Muscle of arm (tissue), 14 donors: ENCODE results near the gene FFAR1. TPM values are rescaled to one million over a fixed set of nuclear protein-coding genes. Genes with fewer than 3 reads are reported as not detected.

ENCODE experiments used
- DNase-seq: peaks from one replicate; pipeline ENCODE4 v3.0.0-alpha.2; 2013
- long read RNA-seq, 11 donors: transcript quantifications; one replicate each; lab custom pipeline, GENCODE V29; 2026
- polyA plus RNA-seq, 12 donors: library from polyadenylated mRNA; unstranded; fragments of 120-200 nt; gene quantifications; one replicate each; pipeline ENCODE4 v1.2.1, GENCODE V29; 2013; ENCODE audit not compliant: insufficient read length in 12 of 12

FFAR1 gene, protein sequence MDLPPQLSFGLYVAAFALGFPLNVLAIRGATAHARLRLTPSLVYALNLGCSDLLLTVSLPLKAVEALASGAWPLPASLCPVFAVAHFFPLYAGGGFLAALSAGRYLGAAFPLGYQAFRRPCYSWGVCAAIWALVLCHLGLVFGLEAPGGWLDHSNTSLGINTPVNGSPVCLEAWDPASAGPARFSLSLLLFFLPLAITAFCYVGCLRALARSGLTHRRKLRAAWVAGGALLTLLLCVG (N-terminal part only)
- polyA plus RNA-seq: under 1 TPM in 1 of 12 donors, not detected in 11; 0.12 TPM
- long read RNA-seq, donor 1: 0 reads
- long read RNA-seq, donor 2: 0 reads
- long read RNA-seq, donor 3: 0 reads
- long read RNA-seq, donor 4: 0 reads
- long read RNA-seq, donor 5: 0 reads
- long read RNA-seq, donor 6: 0 reads
- long read RNA-seq, donor 7: 0 reads
- long read RNA-seq, donor 8: 0 reads
- long read RNA-seq, donor 9: 0 reads
- long read RNA-seq, donor 10: 0 reads
- long read RNA-seq, donor 11: 0 reads

DNA sequence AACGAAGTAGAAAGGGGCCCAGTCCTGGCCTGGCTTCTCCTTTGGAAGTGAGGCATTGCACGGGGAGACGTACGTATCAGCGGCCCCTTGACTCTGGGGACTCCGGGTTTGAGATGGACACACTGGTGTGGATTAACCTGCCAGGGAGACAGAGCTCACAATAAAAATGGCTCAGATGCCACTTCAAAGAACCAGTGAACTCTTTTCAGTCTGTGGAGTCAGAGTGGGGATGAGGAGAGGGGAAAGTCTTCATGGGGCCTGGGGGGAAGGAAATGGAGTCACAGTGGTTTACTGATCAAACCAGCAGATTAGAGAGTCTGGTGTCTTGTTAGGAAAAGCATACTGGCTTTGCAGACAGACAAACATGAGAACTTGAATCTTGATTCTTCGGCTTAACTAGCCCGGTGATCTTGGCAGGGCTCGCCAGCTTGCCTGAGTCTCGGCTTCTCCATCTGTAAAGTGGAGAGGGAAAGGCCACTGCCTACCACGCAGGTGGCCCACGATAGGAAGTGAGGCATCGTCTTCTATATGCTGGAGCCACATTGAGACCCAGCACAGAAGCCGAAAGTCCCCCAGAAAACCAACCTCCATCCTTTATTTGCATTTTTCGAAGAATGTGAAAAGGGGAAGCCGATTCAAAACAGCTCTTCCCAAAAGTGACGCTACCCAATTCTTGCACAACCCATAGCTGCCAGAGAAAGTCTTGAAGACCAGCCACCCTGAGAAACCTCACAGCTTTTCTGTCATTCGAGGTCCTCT, at the start of gene FFAR1:
Gene FFAR1 (plus strand): TSS at position 732 of the 759 bp plus-strand sequence. CDS start 3,650 bp downstream, outside the sequence.
- no peak for DNase-seq

- DNase-seq: no peak
Measured at GRCh38 chr19:35297922-35298321, 49.8 kb upstream of the FFAR1 start.

DNA sequence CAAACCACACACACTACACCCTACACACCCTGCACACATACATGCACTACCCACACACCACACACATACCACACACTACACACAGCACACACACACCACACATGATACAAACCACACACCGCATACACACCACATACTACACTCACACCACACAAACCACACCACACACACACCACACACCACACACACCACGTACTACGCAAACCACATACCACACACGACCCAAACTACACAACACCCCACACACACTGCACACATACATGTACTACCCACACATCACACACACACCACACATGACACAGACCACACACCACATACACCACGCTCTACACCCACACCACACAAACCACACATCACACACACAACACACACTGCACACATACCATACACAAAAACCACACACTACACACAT, 49.1 kb upstream of the FFAR1 start:
- DNase-seq: no peak

DNA sequence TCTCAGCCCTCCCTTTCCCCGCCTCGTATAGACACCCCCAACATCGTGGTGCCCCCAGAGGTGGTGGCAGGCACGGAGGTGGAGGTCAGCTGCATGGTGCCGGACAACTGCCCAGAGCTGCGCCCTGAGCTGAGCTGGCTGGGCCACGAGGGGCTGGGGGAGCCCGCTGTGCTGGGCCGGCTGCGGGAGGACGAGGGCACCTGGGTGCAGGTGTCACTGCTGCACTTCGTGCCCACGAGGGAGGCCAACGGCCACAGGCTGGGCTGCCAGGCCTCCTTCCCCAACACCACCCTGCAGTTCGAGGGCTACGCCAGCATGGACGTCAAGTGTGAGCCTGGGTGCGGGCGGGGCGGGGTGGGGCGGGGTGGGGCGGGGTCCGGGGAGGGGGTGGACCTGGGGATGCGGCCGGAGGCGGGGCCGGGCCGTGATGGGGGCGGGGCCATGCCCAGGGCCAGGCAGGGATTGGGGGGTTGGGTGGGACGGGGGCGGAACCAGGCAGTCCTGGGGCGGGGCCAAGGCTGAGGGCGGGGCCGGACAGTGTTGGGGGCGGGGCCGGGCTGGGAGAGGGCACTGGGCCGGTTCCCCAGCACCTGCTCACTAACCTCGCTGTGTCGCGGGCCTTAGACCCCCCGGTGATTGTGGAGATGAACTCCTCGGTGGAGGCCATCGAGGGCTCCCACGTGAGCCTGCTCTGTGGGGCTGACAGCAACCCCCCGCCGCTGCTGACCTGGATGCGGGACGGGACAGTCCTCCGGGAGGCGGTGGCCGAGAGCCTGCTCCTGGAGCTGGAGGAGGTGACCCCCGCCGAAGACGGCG, 48.0 kb upstream of the FFAR1 start:
- no peak for DNase-seq

DNA sequence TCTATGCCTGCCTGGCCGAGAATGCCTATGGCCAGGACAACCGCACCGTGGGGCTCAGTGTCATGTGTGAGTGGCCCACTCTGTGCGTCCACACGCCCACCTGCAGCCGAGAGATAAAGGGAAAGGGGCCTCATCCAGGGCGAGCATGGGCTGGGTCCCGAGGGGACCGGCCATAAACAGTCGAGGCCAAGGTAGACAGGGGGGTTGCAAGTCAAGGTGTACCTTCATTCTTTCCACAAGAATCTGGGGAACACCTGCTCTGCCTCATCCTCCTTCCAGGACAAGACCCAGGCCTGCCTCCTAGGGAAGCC, 47.4 kb upstream of the FFAR1 start:
- DNase-seq: no peak

DNA sequence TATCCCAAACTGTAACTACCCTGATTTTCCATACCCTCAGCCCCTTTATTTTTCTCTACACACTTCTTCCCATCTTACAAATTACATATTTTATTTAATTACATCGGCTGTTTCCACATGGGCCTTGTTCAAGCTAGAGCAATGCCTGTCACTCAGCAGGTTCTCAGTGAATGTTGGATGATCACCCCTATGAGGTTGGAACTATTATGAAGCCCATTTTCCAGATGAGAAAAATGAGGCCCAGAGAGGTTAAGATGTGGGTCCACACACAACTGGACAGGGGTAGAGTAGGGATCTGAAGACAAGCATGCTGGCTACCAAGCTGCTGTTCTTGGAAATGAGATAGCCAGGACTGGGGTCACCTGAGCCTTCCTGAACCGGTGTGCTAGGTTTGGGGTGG, 45.7 kb upstream of the FFAR1 start:
- no peak for DNase-seq

DNA sequence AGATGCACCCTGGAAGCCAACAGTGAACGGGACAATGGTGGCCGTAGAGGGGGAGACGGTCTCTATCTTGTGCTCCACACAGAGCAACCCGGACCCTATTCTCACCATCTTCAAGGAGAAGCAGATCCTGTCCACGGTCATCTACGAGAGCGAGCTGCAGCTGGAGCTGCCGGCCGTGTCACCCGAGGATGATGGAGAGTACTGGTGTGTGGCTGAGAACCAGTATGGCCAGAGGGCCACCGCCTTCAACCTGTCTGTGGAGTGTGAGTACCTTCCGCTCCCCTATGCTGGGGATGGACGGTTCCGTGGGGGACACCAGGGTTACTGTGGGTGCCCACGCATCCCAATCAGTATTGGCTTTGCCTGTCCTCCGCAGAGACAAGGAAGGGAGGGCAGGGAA, 45.3 kb upstream of the FFAR1 start:
- no peak for DNase-seq

GRCh38 chr19:35303357-35303915, 44.3 kb upstream of the FFAR1 start:
- DNase-seq: no peak

- DNase-seq: no peak
Measured at GRCh38 chr19:35304036-35304435, 43.7 kb upstream of the FFAR1 start.

DNA sequence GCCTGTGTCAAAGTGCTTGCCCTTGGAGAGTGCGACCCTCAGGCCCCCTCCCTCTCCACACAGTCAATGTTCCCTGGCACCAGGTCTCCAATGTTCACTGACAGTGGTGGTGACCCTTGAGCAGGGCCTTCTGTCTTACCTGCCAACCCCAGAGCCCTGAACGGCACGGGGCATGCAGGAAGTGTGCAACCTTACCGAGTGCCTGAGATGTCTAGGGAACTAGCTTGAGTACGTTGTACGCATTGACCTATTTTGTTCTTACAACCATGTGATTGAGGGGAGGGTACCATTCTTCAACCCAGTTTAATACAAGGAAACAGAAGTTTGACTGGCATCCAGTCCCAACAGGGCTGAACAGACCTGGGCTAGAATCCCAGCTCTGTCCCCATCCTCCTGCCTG, 42.5 kb upstream of the FFAR1 start:
- no peak for DNase-seq

GRCh38 chr19:35306473-35307246, 41.0 kb upstream of the FFAR1 start:
- no peak for DNase-seq

GRCh38 chr19:35307931-35308330, 39.8 kb upstream of the FFAR1 start:
- DNase-seq: peak; percentile 41

DNA sequence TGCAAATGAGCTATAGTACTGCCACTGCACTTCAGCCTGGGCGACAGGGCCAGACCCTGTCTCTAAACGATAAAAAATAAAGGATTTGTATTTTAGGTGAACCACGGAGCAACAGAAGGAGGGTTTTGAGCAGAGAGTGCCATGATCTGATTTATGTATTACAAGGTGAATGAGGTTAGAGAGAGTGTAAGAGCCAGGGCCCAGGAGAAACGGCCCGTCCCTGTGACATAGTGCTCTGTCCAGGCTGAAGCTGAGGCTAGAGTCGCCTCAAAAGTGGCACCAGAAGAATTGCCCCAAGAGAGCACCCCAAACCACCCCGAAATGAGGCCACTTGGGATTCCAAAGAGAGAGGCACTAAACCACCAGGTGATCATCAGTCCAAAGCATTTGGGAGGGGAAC, 38.8 kb upstream of the FFAR1 start:
- no peak for DNase-seq

DNA sequence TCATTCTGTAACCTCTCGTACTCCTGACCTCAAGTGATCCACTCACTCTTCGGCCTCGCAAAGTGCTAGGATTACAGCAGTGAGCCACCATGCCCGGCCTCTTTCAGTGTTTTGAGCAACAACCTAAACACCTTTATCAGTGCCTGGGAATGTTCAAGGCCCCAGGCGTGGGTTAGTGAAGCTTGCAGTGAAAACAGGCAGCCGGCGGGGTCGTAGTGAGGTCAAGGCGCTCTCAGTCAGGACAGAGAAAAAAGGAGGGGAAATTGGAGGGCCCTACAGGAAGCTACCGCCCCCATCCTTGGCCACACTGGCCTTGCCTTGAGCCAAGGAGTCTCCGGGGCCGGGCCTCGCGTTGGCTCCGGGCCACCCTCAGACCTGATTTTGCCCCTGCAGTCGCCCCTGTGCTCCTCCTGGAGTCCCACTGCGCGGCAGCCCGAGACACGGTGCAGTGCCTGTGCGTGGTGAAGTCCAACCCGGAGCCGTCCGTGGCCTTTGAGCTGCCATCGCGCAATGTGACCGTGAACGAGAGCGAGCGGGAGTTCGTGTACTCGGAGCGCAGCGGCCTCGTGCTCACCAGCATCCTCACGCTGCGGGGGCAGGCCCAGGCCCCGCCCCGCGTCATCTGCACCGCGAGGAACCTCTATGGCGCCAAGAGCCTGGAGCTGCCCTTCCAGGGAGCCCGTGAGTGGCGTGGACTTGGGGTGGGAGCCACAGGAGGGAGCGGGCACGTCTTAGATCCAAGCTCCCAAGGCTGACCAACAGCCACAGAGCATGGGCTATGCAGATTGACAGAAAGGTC, 38.0 kb upstream of the FFAR1 start:
- DNase-seq: peak; percentile 47

DNA sequence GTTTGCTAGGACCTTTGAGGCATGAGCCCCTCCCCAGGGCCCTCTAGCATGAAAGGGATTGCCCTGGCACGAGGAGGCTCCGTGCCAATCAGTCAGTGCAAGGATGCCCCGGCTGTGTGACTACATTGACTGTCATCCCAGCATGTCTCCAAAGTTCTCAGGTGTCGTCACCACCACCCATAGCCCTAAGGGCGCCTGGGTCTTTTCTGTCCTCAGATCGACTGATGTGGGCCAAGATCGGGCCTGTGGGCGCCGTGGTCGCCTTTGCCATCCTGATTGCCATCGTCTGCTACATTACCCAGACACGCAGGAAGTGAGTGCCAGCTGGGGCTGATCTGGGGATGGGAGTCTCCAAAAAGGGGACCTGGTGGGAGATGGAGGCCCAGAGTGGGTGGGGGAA, 37.4 kb upstream of the FFAR1 start:
- no peak for DNase-seq

GRCh38 chr19:35310811-35311465, 36.8 kb upstream of the FFAR1 start:
- DNase-seq: no peak

DNA sequence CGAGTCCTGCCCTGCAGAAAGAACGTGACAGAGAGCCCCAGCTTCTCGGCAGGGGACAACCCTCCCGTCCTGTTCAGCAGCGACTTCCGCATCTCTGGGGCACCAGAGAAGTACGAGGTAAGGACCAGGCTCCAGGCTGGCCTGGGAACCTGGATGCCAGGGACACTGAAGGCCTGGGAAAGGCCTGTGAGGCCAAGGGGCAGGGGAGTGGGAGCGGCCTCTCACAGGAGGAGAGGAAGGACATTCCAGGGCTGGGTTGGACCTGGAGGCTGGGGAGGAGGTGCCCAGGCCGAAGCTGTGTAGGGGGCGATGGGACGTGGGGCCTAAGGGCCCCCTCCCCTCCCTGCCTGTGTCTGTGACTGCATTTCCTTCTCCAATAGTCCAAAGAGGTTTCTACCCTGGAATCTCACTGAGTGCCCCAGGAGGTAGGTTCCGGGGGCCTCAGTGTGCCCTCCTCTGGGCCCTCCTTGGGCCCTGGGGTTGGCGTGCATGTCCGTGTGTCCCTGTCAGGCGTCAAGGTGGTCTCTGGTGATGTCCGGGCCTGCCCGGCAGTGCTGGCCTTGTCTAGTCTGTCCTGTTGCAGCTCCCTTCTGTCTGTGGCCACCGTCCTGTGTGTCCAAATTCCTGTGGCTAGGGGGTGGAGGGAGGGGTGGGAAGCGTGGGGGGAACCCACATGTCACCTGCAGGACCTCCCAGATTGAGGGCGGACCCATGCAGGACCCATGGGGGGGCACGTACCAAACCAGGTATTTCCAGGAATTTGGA, 35.6 kb upstream of the FFAR1 start:
- no peak for DNase-seq

GRCh38 chr19:35313587-35313986, 34.1 kb upstream of the FFAR1 start:
- DNase-seq: no peak

DNA sequence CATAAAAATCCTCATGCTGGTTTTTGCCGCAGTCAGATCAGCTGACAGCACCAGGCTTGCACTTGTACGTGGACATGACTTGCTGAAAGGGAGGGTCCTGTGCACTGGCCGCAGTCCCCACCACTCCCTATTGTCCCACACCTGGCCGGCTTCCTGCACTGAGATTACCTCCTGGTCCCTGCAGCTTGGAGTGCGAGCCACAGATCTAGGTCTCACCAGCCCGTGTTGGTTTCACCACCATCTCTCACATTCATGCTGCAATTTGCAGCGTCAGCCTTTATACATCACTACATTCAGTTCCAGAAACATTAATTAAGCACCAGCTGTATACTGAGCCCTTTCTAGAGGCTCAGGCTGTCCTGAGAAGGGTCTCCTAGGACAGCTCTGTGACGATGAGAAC, 33.7 kb upstream of the FFAR1 start:
- DNase-seq: no peak
